ENCODE measurements around the gene CELF4. TPM values are rescaled to one million over a fixed set of nuclear protein-coding genes. Genes with fewer than 3 reads are reported as not detected.

The CELF4 gene
- total RNA-seq, 1 donor from 2014 or later, result 2.3 TPM

DNA sequence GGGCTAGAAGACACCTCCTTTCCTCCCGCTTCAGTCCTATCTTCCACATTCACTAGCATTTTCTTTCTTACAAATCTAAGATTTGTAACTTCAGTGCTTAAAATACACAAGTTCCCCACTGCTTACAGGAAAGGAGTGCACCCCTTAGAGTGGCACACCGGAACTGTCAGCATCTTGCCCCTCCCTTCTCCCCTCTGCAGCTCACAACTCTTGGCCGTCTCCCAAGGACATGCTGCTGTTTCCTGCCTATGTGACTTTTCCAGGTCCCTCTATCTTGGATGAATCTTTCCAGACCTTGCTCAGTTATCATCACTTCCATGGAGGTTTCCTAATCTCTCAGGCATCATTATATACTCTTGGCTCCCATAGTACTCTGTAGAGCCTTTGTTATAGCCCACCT is 334.8 kb downstream of the CELF4 start:
- DNase-seq (ENCODE audit: low spot score in 2 of 2, unreplicated experiment in 2 of 2), result no peak
- TF ChIP-seq, protein P1, sequence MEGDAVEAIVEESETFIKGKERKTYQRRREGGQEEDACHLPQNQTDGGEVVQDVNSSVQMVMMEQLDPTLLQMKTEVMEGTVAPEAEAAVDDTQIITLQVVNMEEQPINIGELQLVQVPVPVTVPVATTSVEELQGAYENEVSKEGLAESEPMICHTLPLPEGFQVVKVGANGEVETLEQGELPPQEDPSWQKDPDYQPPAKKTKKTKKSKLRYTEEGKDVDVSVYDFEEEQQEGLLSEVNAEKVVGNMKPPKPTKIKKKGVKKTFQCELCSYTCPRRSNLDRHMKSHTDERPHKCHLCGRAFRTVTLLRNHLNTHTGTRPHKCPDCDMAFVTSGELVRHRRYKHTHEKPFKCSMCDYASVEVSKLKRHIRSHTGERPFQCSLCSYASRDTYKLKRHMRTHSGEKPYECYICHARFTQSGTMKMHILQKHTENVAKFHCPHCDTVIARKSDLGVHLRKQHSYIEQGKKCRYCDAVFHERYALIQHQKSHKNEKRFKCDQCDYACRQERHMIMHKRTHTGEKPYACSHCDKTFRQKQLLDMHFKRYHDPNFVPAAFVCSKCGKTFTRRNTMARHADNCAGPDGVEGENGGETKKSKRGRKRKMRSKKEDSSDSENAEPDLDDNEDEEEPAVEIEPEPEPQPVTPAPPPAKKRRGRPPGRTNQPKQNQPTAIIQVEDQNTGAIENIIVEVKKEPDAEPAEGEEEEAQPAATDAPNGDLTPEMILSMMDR (IDR thresholded peaks at IDR 0.05; ENCODE audit: unreplicated experiment), result no peak
- Mint-ChIP-seq H3K9me3 (peaks cover 7% of the 10 kb centered on the region), H3K36me3 (peaks cover 2% of the 10 kb centered on the region), H3K27me3 (ENCODE audit: low read depth) (no peaks in the 10 kb centered on the region), H3K4me1 (peaks cover 3% of the 10 kb centered on the region), H3K4me3 (no peak overlapping the region), H3K27ac (no peak overlapping the region)

DNA sequence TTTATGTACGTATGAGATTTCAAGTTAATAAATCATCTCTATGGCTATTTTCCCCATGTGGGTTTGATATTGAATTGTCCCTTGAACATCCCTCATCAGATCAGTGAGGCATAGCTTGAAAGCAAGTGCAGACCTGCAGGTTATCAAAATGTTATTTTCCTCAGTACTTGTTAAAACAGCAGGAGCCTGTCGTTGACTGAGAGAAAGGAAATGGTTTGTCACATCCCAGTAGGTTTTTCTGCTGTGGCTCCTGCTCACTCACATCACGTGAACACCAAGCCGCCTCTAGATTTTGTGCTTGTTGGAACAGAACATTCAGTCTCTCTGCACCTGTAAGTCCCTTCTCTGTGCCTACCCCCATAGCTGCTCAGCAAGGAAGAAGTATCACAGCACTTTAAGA is 340.3 kb downstream of the CELF4 start:
- H3K4me3 Mint-ChIP-seq, result no peak overlapping the region

DNA sequence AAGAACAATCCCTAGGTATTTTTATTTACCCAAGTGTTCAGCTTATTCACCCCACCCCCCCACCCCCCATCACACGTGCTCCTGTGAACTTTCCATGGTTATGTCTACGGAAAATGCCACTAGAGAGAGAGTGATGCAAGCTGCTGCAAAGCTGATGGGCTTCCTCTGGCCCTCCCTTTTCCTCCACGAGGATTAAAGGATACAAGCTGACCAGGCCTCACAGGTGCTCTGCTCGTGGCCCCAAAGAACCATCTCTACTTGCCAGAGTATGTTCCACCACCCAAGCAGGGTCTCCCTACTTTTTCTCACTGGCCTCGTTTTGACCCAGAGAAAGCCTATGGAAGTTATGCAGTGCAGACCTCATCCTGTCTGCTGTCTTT is 342.6 kb downstream of the CELF4 start:
- H3K36me3 Mint-ChIP-seq, result peaks cover 7% of the 10 kb centered on the region
- H3K9me3 Mint-ChIP-seq, result peaks cover 10% of the 10 kb centered on the region
- no peak overlapping the region for H3K4me3 Mint-ChIP-seq

More for the DNA sequence above, 340.3 kb downstream of the CELF4 start:
- Mint-ChIP-seq H3K27me3 (ENCODE audit: low read depth) (no peaks in the 10 kb centered on the region), H3K27ac (no peak overlapping the region), H3K36me3 (peaks cover 4% of the 10 kb centered on the region), H3K9me3 (peaks cover 7% of the 10 kb centered on the region), H3K4me1 (no peaks in the 10 kb centered on the region)
- DNase-seq (ENCODE audit: low spot score in 2 of 2, unreplicated experiment in 2 of 2), result no peak
- TF ChIP-seq, protein P1 (IDR thresholded peaks at IDR 0.05; ENCODE audit: unreplicated experiment), result no peak

DNA sequence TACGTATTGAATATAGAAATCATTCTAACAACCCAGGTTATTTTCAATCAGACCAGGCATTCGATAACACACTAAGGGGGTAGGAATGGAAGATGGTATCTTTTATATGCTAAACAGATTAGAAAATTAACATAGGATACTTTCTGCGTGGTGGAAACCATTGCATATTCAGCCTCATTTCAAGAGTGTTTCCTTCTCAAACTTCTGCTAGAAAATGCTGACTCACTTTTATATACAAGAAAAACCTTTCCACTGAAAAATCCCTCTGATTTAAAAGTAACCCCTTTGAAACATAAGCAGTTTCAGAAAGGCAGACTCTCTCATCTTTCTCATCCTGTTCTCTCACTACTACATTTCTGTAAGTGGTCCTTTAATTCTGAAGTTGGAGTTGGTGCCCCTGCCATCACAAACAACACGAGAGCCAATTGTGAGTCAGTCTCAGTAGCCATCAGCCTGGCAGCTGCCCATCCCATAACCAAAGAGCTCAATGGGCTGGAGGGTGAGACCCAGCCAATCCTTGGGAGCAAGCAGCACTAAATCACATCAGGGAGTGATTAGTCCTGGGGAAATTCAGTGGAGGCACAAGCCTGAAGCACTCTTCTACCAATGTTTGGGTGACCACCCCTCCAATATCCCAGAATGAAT is 343.1 kb downstream of the CELF4 start:
- no peak overlapping the region for H3K4me3 Mint-ChIP-seq
- no peaks in the 10 kb centered on the region for H3K27me3 Mint-ChIP-seq (ENCODE audit: low read depth)
- no peak overlapping the region for H3K27ac Mint-ChIP-seq
- peaks cover 7% of the 10 kb centered on the region for H3K36me3 Mint-ChIP-seq
- H3K4me1 Mint-ChIP-seq, result peaks cover 9% of the 10 kb centered on the region
- TF ChIP-seq, protein P1 (IDR thresholded peaks at IDR 0.05; ENCODE audit: unreplicated experiment), result no peak
- no peak for DNase-seq (ENCODE audit: low spot score in 2 of 2, unreplicated experiment in 2 of 2)
- peaks cover 10% of the 10 kb centered on the region for H3K9me3 Mint-ChIP-seq

More for the DNA sequence above, 342.6 kb downstream of the CELF4 start:
- DNase-seq (ENCODE audit: low spot score in 2 of 2, unreplicated experiment in 2 of 2), result no peak
- H3K27ac Mint-ChIP-seq, result no peak overlapping the region
- peaks cover 6% of the 10 kb centered on the region for H3K4me1 Mint-ChIP-seq
- no peaks in the 10 kb centered on the region for H3K27me3 Mint-ChIP-seq (ENCODE audit: low read depth)
- TF ChIP-seq, protein P1 (IDR thresholded peaks at IDR 0.05; ENCODE audit: unreplicated experiment), result no peak

DNA sequence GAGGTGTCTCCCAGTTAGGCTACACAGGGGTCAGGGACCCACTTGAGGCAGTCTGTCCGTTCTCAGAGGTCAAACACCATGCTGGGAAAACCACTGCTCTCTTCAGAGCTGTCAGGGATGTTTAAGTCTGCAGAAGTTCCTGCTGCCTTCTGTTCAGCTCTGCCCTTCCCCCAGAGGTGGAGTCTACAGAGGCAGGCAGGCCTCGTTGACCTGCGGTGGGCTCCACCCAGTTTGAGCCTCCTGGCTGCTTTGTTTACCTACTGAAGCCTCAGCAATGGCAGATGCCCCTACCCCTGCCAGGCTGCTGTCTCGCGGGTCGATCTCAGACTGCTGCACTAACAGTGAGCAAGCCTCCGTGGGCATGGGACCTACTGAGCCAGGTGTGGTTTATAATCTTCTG is 346.3 kb downstream of the CELF4 start:
- DNase-seq (ENCODE audit: low spot score in 2 of 2, unreplicated experiment in 2 of 2), result no peak
- TF ChIP-seq, protein P1 (IDR thresholded peaks at IDR 0.05; ENCODE audit: unreplicated experiment), result no peak
- Mint-ChIP-seq H3K4me1 (peaks cover 9% of the 10 kb centered on the region), H3K9me3 (peaks cover 35% of the 10 kb centered on the region), H3K27ac (no peak overlapping the region), H3K4me3 (no peak overlapping the region), H3K27me3 (ENCODE audit: low read depth) (no peaks in the 10 kb centered on the region), H3K36me3 (peaks cover 10% of the 10 kb centered on the region)

All from mesothelial cell of epicardium (in vitro differentiated cells).